ENCODE results near the gene KAT6B. TPM values are rescaled to one million over a fixed set of nuclear protein-coding genes. Genes with fewer than 3 reads are reported as not detected.
A peak's percentile ranks its signal among the peaks of the same experiment; 100 is the strongest.
"Not testable (repeated sequence)": the region's sequence is repeated elsewhere in the genome, so short reads cannot be mapped to it uniquely, and the experiment has no call there.

The KAT6B gene
- total RNA-seq, 1 donor from 2014 or later = 62.9 TPM

- DNase-seq = peak; percentile 63
Measured at GRCh38 chr10:75042292-75042974, 216.0 kb downstream of the KAT6B start.

- DNase-seq = no peak
Measured at GRCh38 chr10:75043256-75044131, 217.1 kb downstream of the KAT6B start.

GRCh38 chr10:75048669-75049098 lies 222.3 kb downstream of the KAT6B start:
- no peak for DNase-seq

- DNase-seq = no peak
Measured at GRCh38 chr10:75049316-75050148, 223.1 kb downstream of the KAT6B start.

- no peak for DNase-seq
Measured at GRCh38 chr10:75050149-75050919, 223.9 kb downstream of the KAT6B start.

GRCh38 chr10:75051308-75051707 lies 224.9 kb downstream of the KAT6B start:
- no peak for DNase-seq

GRCh38 chr10:75055896-75056406 lies 229.6 kb downstream of the KAT6B start:
- not testable (repeated sequence) for DNase-seq

GRCh38 chr10:75057680-75058079 lies 231.3 kb downstream of the KAT6B start:
- DNase-seq = no peak

- no peak for DNase-seq
Measured at GRCh38 chr10:75058161-75058560, 231.8 kb downstream of the KAT6B start.

GRCh38 chr10:75061709-75062505 lies 235.5 kb downstream of the KAT6B start:
- DNase-seq = peak; percentile 25

GRCh38 chr10:75062506-75063299 lies 236.3 kb downstream of the KAT6B start:
- DNase-seq = peak; percentile 80

GRCh38 chr10:75063461-75064230 lies 237.2 kb downstream of the KAT6B start:
- no peak for DNase-seq

- DNase-seq = no peak
Measured at GRCh38 chr10:75065076-75065475, 238.7 kb downstream of the KAT6B start.

GRCh38 chr10:75066271-75066670 lies 239.9 kb downstream of the KAT6B start:
- no peak for DNase-seq

- DNase-seq = no peak
Measured at GRCh38 chr10:75067272-75067671, 240.9 kb downstream of the KAT6B start.

- DNase-seq = peak; percentile 24
Measured at GRCh38 chr10:75068523-75068922, 242.1 kb downstream of the KAT6B start.

- DNase-seq = peak; percentile 24
Measured at GRCh38 chr10:75070476-75070875, 244.1 kb downstream of the KAT6B start.

GRCh38 chr10:75070961-75071428 lies 244.6 kb downstream of the KAT6B start:
- peak; percentile 51 for DNase-seq

GRCh38 chr10:75071756-75072155 lies 245.4 kb downstream of the KAT6B start:
- peak; percentile 35 for DNase-seq
